Measurements from ENCODE around the gene CAMK4. TPM values are rescaled to one million over a fixed set of nuclear protein-coding genes. Genes with fewer than 3 reads are reported as not detected.
A peak's percentile ranks its signal among the peaks of the same experiment; 100 is the strongest.

The CAMK4 gene
- total RNA-seq, 4 donors from 2014 or later = 0.66 to 5.5 (median 2.8) TPM

DNA sequence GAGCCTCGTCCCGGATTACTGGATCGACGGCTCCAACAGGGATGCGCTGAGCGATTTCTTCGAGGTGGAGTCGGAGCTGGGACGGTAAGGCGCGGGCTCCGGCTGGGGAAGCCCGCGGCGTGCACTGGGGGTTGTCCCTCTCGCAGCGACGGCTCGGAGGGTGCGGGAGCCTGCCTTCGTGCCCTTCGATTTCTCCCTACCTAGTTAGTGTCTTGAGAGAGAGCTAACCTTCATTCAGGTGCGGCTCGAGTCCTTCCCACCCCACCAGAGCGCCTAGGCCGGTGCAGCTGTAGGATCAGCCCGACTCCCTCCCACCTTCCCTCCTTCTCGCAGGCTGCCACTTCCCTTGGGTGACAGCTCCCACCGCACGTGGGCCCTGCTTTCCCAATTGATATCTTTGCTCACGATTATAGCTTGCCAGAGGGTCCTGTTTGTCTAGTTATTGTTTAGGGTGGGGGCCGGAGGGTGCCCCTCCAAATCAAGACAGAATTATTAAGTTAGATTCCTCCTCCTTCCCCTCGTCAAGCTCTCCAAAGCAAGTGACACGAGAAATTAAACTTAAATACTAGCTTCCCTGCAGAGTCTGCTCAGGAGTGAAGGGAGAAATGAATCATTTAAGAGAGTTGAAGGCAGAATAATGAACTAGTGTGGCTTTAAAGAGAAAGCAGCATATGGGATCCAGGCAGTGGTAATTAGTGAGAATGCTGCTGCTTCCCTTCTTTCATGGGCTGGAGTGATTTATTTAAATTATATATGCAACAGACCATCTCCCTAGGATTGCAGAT, 569 bp downstream of the CAMK4 start:
- no peak for DNase-seq (ENCODE audit: low spot score in 2 of 2)
- WGBS, 2 donors = 4 to 5% methylated on average over 26 to 34 of the region's 34 CpGs
- no peaks in the 10 kb centered on the region for H3K36me3 ChIP-seq
- H3K27ac ChIP-seq = peak overlapping the region in 2 of 4 donors; percentile 34 to 68
- TF ChIP-seq EP300 (IDR thresholded peaks at IDR 0.05) (no peak), POLR2A (IDR thresholded peaks at IDR 0.05) (no peak), CTCF (IDR thresholded peaks at IDR 0.05) (no peak)
- H3K27me3 ChIP-seq = peaks cover 0 to 10% of the 10 kb centered on the region in 2 donors
- peak overlapping the region; percentile 48 to 65 (median 58) for H3K4me3 ChIP-seq
- peaks cover 0 to 17% (median 6%) of the 10 kb centered on the region in 4 donors for H3K4me1 ChIP-seq
- no peaks in the 10 kb centered on the region for H3K9me3 ChIP-seq

DNA sequence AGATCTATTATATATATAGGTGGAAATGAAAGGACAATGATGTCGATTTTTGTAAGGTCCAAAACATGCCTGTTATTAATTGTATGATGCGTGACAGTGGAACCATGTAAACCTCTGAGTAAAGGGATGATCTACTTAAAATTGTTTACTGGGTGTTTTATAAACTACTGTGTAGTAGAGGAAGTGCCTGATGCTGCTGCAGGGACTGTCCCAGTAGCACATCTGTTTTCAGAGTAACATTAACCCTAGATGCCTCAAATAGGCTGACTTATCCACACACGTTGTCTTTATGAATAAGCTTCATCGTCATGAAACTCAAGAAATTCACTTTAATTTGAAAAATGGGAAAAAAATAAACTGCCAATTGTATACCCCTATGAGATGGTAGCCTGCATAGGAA, 1.7 kb downstream of the CAMK4 start:
- H3K27ac ChIP-seq = no peak overlapping the region
- no peak for TF ChIP-seq POLR2A (IDR thresholded peaks at IDR 0.05)
- no peak for TF ChIP-seq CTCF (IDR thresholded peaks at IDR 0.05)
- no peak for TF ChIP-seq EP300 (IDR thresholded peaks at IDR 0.05)

DNA sequence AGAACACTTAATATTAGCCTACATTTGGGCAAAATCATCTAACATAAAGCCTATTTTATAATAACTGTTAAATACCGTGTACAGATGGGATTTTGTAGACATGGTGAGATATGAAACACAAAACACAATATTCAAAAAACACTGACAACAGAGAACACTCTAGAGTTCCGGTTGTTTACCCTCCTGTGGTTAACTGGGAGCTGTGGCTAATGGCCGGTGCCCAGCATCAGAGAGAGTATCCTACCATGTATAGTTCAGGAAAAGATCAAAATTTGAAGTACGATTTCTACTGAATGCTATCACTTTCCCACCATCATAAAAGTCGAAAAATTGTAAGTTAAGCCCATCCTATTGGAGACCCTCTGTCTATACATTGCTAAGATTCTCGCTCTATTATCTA, 2.4 kb downstream of the CAMK4 start:
- Histone ChIP-seq H3K27ac (no peak overlapping the region), H3K27me3 (peaks cover 0 to 10% of the 10 kb centered on the region in 2 donors), H3K4me3 (no peak overlapping the region), H3K4me1 (peaks cover 0 to 17% (median 6%) of the 10 kb centered on the region in 4 donors), H3K9me3 (no peaks in the 10 kb centered on the region), H3K36me3 (no peaks in the 10 kb centered on the region)
- DNase-seq (ENCODE audit: low spot score in 2 of 2) = no peak
- WGBS, 2 donors = 85 to 95% methylated on average over 6 of the region's 6 CpGs
- TF ChIP-seq POLR2A (IDR thresholded peaks at IDR 0.05) (no peak), CTCF (IDR thresholded peaks at IDR 0.05) (no peak), EP300 (IDR thresholded peaks at IDR 0.05) (no peak)

More for the DNA sequence above, 1.7 kb downstream of the CAMK4 start:
- Histone ChIP-seq H3K36me3 (no peaks in the 10 kb centered on the region), H3K4me1 (peaks cover 0 to 17% (median 6%) of the 10 kb centered on the region in 4 donors), H3K4me3 (peak overlapping the region in 1 of 4 donors; percentile 57), H3K9me3 (no peaks in the 10 kb centered on the region), H3K27me3 (peaks cover 0 to 10% of the 10 kb centered on the region in 2 donors)
- DNase-seq (ENCODE audit: low spot score in 2 of 2) = no peak
- WGBS, 2 donors = 89 to 91% methylated on average over 4 of the region's 4 CpGs

DNA sequence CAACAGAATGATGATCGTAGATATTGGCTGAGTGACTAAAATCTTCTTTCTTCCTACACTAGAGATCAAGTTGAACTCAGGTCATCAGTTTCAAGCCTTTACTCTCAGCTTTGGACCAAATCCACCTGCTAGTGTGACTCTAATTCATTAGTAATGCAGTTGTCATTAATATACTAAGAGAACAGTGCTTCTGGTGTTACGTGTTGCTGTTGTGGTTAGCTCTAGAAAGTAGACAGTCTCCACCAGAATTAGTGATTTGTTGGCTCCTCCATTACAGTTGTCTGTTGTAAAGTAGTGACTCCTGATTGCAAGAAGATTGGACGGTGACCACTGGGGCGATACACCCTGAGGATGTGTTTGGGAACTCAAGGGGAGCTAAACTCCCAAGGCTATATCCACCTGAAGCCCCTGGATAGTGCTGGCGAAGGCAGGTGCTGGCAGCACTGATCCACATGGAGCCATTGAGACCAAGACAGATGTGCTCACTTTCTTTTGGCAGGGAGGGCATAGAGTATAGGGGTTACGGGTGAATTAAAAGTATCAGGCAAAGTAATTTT, 3.1 kb downstream of the CAMK4 start:
- TF ChIP-seq POLR2A (IDR thresholded peaks at IDR 0.05) = no peak
- 89 to 94% methylated on average over 6 of the region's 6 CpGs for WGBS, 2 donors
- H3K27ac ChIP-seq = peak overlapping the region in 1 of 4 donors; percentile 6
- no peaks in the 10 kb centered on the region for H3K9me3 ChIP-seq
- no peak overlapping the region for H3K4me3 ChIP-seq
- no peak for DNase-seq (ENCODE audit: low spot score in 2 of 2)
- H3K36me3 ChIP-seq = no peaks in the 10 kb centered on the region
- peaks cover 0 to 10% of the 10 kb centered on the region in 2 donors for H3K27me3 ChIP-seq
- H3K4me1 ChIP-seq = peaks cover 0 to 17% (median 6%) of the 10 kb centered on the region in 4 donors

- H3K27ac ChIP-seq = peak overlapping the region in 1 of 4 donors; percentile 6
- 23 to 24% methylated on average over 4 of the region's 4 CpGs for WGBS, 2 donors
- H3K4me1 ChIP-seq = peaks cover 0 to 17% (median 6%) of the 10 kb centered on the region in 4 donors
- H3K36me3 ChIP-seq = no peaks in the 10 kb centered on the region
- no peak overlapping the region for H3K4me3 ChIP-seq
- TF ChIP-seq CTCF (IDR thresholded peaks at IDR 0.05) = no peak
- TF ChIP-seq POLR2A (IDR thresholded peaks at IDR 0.05) = no peak
- TF ChIP-seq EP300 (IDR thresholded peaks at IDR 0.05) = no peak
- H3K27me3 ChIP-seq = peaks cover 0 to 10% of the 10 kb centered on the region in 2 donors
- no peak for DNase-seq (ENCODE audit: low spot score in 2 of 2)
- H3K9me3 ChIP-seq = no peaks in the 10 kb centered on the region
Observed at GRCh38 chr5:111227801-111228200, 3.6 kb downstream of the CAMK4 start.

Measured in tibial nerve (tissue), 4 donors.